K562 (cell line): ENCODE results near the gene SLC25A31. TPM values are rescaled to one million over a fixed set of nuclear protein-coding genes. Genes with fewer than 3 reads are reported as not detected.

Experiments
- BRD4 ChIP-seq: fragments of 200-600 bp; sonication (generic); IDR thresholded peaks from 2 replicates; pipeline ENCODE4 v1.6.1; 2017; ENCODE audit warnings: inconsistent platforms
- BRD9 ChIP-seq: fragments of 450-650 bp; IDR thresholded peaks from 2 replicates; pipeline ENCODE4 v1.6.1; 2018; ENCODE audit warnings: low read depth; ENCODE audit not compliant: partially characterized antibody
- FOXA3 ChIP-seq, 2 experiments: fragments of 450-650 bp in 1 of 2; sonication (generic) in 1 of 2; formaldehyde crosslinking; IDR thresholded peaks in 1 of 2; conservative IDR thresholded peaks in 1 of 2; 2 replicates each; pipeline versions ENCODE4 v1.4.0 to v1.8.0; 2020 to 2022; ENCODE audit warnings: mild to moderate bottlenecking in 2 of 2, missing genetic modification reagents in 1 of 2
- GABPB1 ChIP-seq: sonication (generic); formaldehyde crosslinking; IDR thresholded peaks from 2 replicates; pipeline ENCODE4 v1.8.0; 2022; ENCODE audit warnings: mild to moderate bottlenecking, missing genetic modification reagents
- HDAC1 ChIP-seq, 2 experiments: fragments of 450-650 bp; IDR thresholded peaks; 2 replicates each; pipeline ENCODE4 v1.6.1; 2016 to 2017; ENCODE audit warnings: inconsistent platforms in 1 of 2, mild to moderate bottlenecking in 1 of 2, moderate library complexity in 1 of 2
- NFE2 ChIP-seq: IDR thresholded peaks from 2 replicates; pipeline ENCODE4 v1.6.1; 2014; ENCODE audit warnings: antibody characterized with exemption, low read depth
- NFIC ChIP-seq: fragments of 450-650 bp; IDR thresholded peaks from 2 replicates; pipeline ENCODE4 v1.6.1; 2017; ENCODE audit warnings: mild to moderate bottlenecking, inconsistent platforms
- PHF20 ChIP-seq: fragments of 450-650 bp; IDR thresholded peaks from 2 replicates; pipeline ENCODE4 v1.6.1; 2018; ENCODE audit not compliant: partially characterized antibody
- POLR2G ChIP-seq: fragments of 200-400 bp; formaldehyde crosslinking; IDR thresholded peaks from 2 replicates; pipeline ENCODE4 v1.6.1; 2017; ENCODE audit warnings: low read depth, mild to moderate bottlenecking, antibody characterized with exemption, low read length, moderate library complexity
- RBM25 ChIP-seq: fragments of 200-400 bp; formaldehyde crosslinking; IDR thresholded peaks from 2 replicates; pipeline ENCODE4 v1.6.1; 2018; ENCODE audit warnings: low read length, low read depth, moderate library complexity; ENCODE audit not compliant: severe bottlenecking
- RCOR1 ChIP-seq, 2 experiments: IDR thresholded peaks; 2 replicates each; pipeline ENCODE4 v1.6.1; 2012; ENCODE audit warnings: low read depth in 2 of 2, low read length in 2 of 2, borderline replicate concordance in 1 of 2, improper control_type of control experiment in 1 of 2
- SMAD4 ChIP-seq: fragments of 250-450 bp; sonication (Bioruptor Pico); conservative IDR thresholded peaks from 2 replicates; pipeline ENCODE4 v1.8.0; 2021; ENCODE audit warnings: inconsistent platforms, mild to moderate bottlenecking, moderate library complexity
- TAF1 ChIP-seq: IDR thresholded peaks from 2 replicates; pipeline ENCODE4 v1.6.1; 2011; ENCODE audit warnings: mild to moderate bottlenecking, low read length, moderate library complexity; ENCODE audit not compliant: insufficient read depth, control insufficient read depth, severe bottlenecking; ENCODE audit errors: extremely low read depth
- ZBTB1 ChIP-seq: sonication (generic); formaldehyde crosslinking; IDR thresholded peaks from 2 replicates; pipeline ENCODE4 v1.8.1; 2023; ENCODE audit warnings: missing genetic modification reagents, low read depth, mild to moderate bottlenecking, borderline replicate concordance
- ZNF184 ChIP-seq: sonication (generic); formaldehyde crosslinking; IDR thresholded peaks from 2 replicates; pipeline ENCODE4 v1.5.0; 2020; ENCODE audit warnings: missing genetic modification reagents
- ZNF239 ChIP-seq: fragments of 250-450 bp; sonication (Bioruptor Pico); IDR thresholded peaks from 2 replicates; pipeline ENCODE4 v1.4.0; 2020; ENCODE audit warnings: mild to moderate bottlenecking
- polyA plus RNA-seq, 8 experiments: library from polyadenylated mRNA; depleted of rRNA in 4 of 8; stranded (reverse) in 5 of 8; unstranded in 3 of 8; fragments of >200 nt; fragmentation: Nextera tagmentation in 2 of 8; fragmentation: Illumina TruSeq in 1 of 8; extraction: Ambion mirVana in 2 of 8; extraction: Trizol in 1 of 8; gene quantifications; 2 replicates each; pipeline versions ENCODE4 v1.2.1 to v1.2.3, GENCODE V29; 2011 to 2014; ENCODE audit warnings: inconsistent platforms in 1 of 8, missing spikeins in 1 of 8
- total RNA-seq, 7 experiments: library from RNA; depleted of rRNA in 6 of 7; stranded (reverse); fragments of >200 nt in 6 of 7; fragmentation: Illumina TruSeq in 2 of 7; extraction: Trizol in 2 of 7; gene quantifications; 2 replicates each; pipeline versions ENCODE4 v1.2.1 to v1.2.3, GENCODE V29; 2011 to 2021; ENCODE audit warnings: low replicate concordance in 1 of 7
- TF ChIP-seq, protein P1 (sequence below): fragments of 450-650 bp; IDR thresholded peaks from 2 replicates; pipeline ENCODE4 v1.6.1; 2016
- TF ChIP-seq, protein P2 (sequence below): sonication (generic); formaldehyde crosslinking; IDR thresholded peaks from 2 replicates; pipeline ENCODE4 v1.9.0; 2022; ENCODE audit warnings: mild to moderate bottlenecking, missing genetic modification reagents
- TF ChIP-seq, protein P3 (sequence below): fragments of 450-650 bp; IDR thresholded peaks from 2 replicates; pipeline ENCODE4 v1.6.1; 2016; ENCODE audit warnings: low read depth

Gene SLC25A31
- total and polyA plus RNA-seq, 9 of the 15 experiments (the other 6 are each of a cell fraction or from before 2014, with no cell fraction given) = 0.07 TPM; not detected in 8

DNA sequence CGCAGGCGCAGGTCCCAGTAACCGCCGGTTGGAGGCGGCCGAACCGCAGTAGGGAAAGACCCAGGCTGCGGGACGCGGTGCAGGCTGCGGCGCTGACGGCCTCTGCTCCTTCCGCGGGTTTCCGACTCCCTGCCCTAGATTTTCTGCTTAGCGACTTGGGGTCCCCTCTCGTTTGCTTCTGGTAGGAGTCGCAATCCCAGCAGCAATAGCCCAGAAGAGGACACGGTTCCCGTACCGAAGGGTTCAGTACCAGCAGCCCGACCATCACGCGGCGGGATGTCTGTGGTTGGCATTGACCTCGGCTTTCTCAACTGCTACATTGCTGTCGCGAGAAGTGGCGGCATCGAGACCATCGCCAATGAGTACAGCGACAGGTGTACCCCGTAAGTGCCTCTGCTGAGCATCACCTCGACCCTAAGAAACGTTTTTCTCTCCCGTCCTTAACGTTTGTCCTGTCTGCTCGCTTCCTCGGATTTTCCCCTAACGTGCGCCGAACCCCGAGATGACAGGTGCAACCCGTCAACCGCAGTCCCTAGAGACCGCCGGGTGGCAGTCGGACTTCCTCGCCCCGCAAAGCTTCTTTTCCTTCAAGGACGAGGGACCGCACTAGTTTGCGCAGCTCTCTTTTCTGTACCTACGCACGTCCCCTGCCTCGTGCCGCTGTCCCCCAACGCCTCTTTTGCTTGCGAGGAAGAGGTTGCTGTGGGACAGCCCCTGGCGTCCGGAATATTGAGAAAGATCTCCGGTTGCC is 52.2 kb downstream of the SLC25A31 start, which contains the start of gene HSPA4L (continued):
- TF ChIP-seq SMAD4 = 0 out of 2 replicates have a peak, but pooled peaks have one; percentile 2
- TF ChIP-seq RBM25 = no peak
- TF ChIP-seq ZBTB1 = peak; percentile 99
- TF ChIP-seq TAF1 = peak; percentile 78
- peak; percentile 44 for TF ChIP-seq PHF20
- no peak for TF ChIP-seq ZNF184 (CRISPR knock-in tag)
- TF ChIP-seq, protein P1, sequence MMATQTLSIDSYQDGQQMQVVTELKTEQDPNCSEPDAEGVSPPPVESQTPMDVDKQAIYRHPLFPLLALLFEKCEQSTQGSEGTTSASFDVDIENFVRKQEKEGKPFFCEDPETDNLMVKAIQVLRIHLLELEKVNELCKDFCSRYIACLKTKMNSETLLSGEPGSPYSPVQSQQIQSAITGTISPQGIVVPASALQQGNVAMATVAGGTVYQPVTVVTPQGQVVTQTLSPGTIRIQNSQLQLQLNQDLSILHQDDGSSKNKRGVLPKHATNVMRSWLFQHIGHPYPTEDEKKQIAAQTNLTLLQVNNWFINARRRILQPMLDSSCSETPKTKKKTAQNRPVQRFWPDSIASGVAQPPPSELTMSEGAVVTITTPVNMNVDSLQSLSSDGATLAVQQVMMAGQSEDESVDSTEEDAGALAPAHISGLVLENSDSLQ = peak; percentile 69
- no peak for TF ChIP-seq ZNF239 (CRISPR knock-in tag)
- TF ChIP-seq NFE2 = no peak
- peak; percentile 96 for TF ChIP-seq POLR2G
- TF ChIP-seq, protein P2, sequence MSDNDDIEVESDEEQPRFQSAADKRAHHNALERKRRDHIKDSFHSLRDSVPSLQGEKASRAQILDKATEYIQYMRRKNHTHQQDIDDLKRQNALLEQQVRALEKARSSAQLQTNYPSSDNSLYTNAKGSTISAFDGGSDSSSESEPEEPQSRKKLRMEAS (CRISPR knock-in tag) = peak; percentile 39; the same call in 1 of the 2 replicates
- peak; percentile 6; the same call in 1 of the 2 replicates for TF ChIP-seq NFIC
- peak in 1 of 2 experiments; percentile 75; a peak in 1 of 4 replicates for TF ChIP-seq HDAC1 (IDR thresholded peaks at IDR 0.05)
- peak in 1 of 2 experiments; percentile 70; a peak in 2 of 4 replicates for TF ChIP-seq FOXA3 (CRISPR knock-in tag; conservative IDR thresholded peaks at IDR 0.05 in 1 of 2, IDR thresholded peaks at IDR 0.05 in 1 of 2)
- TF ChIP-seq GABPB1 = peak; percentile 70
- TF ChIP-seq, protein P3, sequence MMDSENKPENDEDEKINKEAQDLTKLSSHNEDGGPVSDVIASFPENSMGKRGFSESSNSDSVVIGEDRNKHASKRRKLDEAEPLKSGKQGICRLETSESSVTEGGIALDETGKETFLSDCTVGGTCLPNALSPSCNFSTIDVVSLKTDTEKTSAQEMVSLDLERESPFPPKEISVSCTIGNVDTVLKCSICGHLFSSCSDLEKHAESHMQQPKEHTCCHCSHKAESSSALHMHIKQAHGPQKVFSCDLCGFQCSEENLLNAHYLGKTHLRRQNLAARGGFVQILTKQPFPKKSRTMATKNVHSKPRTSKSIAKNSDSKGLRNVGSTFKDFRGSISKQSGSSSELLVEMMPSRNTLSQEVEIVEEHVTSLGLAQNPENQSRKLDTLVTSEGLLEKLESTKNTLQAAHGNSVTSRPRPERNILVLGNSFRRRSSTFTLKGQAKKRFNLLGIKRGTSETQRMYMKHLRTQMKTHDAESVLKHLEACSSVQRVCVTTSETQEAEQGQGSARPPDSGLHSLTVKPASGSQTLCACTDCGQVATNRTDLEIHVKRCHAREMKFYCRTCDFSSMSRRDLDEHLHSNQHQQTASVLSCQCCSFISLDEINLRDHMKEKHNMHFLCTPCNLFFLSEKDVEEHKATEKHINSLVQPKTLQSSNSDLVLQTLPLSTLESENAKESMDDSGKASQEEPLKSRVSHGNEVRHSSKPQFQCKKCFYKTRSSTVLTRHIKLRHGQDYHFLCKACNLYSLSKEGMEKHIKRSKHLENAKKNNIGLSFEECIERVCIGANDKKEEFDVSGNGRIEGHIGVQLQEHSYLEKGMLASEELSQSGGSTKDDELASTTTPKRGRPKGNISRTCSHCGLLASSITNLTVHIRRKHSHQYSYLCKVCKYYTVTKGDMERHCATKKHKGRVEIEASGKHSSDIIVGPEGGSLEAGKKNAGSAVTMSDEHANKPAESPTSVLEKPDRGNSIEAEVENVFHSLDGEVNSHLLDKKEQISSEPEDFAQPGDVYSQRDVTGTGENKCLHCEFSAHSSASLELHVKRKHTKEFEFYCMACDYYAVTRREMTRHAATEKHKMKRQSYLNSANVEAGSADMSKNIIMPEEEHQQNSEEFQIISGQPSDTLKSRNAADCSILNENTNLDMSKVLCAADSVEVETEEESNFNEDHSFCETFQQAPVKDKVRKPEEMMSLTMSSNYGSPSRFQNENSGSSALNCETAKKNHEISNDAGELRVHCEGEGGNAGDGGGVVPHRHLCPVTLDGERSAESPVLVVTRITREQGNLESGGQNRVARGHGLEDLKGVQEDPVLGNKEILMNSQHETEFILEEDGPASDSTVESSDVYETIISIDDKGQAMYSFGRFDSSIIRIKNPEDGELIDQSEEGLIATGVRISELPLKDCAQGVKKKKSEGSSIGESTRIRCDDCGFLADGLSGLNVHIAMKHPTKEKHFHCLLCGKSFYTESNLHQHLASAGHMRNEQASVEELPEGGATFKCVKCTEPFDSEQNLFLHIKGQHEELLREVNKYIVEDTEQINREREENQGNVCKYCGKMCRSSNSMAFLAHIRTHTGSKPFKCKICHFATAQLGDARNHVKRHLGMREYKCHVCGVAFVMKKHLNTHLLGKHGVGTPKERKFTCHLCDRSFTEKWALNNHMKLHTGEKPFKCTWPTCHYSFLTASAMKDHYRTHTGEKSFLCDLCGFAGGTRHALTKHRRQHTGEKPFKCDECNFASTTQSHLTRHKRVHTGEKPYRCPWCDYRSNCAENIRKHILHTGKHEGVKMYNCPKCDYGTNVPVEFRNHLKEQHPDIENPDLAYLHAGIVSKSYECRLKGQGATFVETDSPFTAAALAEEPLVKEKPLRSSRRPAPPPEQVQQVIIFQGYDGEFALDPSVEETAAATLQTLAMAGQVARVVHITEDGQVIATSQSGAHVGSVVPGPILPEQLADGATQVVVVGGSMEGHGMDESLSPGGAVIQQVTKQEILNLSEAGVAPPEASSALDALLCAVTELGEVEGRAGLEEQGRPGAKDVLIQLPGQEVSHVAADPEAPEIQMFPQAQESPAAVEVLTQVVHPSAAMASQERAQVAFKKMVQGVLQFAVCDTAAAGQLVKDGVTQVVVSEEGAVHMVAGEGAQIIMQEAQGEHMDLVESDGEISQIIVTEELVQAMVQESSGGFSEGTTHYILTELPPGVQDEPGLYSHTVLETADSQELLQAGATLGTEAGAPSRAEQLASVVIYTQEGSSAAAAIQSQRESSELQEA = peak; percentile 41; the same call in 1 of the 2 replicates
- TF ChIP-seq BRD9 = peak; percentile 62
- TF ChIP-seq RCOR1 (IDR thresholded peaks at IDR 0.05; ENCODE audit: borderline replicate concordance in 1 of 2, low read depth in 2 of 2, low read length in 2 of 2) = peak in 1 of 2 experiments; percentile 2; a peak in 1 of 4 replicates
- no peak for TF ChIP-seq BRD4
